Progenitor cell of endocrine pancreas (in vitro differentiated cells): ENCODE measurements around the gene BCDIN3D. TPM values are rescaled to one million over a fixed set of nuclear protein-coding genes. Genes with fewer than 3 reads are reported as not detected.
"Not testable (repeated sequence)": the region's sequence is repeated elsewhere in the genome, so short reads cannot be mapped to it uniquely, and the experiment has no call there.

ENCODE experiments used
- DNase-seq: peaks from one replicate; pipeline ENCODE4 v3.0.0; 2021; ENCODE audit warnings: low spot score; ENCODE audit not compliant: unreplicated experiment
- H3K27ac Mint-ChIP-seq: 2 replicates; pipeline ENCODE4 v1.8.0; 2021; ENCODE audit warnings: mild to moderate bottlenecking, moderate library complexity, mixed read lengths
- H3K27me3 Mint-ChIP-seq: 2 replicates; pipeline ENCODE4 v1.8.0; 2021; ENCODE audit warnings: mixed read lengths
- H3K36me3 Mint-ChIP-seq: 2 replicates; pipeline ENCODE4 v1.8.0; 2022; ENCODE audit warnings: mixed read lengths; ENCODE audit not compliant: insufficient read depth
- H3K4me1 Mint-ChIP-seq: 2 replicates; pipeline ENCODE4 v1.8.0; 2021; ENCODE audit warnings: low read depth, mixed read lengths
- H3K4me3 Mint-ChIP-seq: 2 replicates; pipeline ENCODE4 v1.8.0; 2021; ENCODE audit warnings: low read depth, mild to moderate bottlenecking, moderate library complexity, mixed read lengths
- H3K9me3 Mint-ChIP-seq: 2 replicates; pipeline ENCODE4 v1.8.0; 2021; ENCODE audit warnings: low read depth, mixed read lengths
- CTCF ChIP-seq: fragments of 200-600 bp; sonication (generic); IDR thresholded peaks from one replicate; pipeline ENCODE4 v1.5.0; 2021; ENCODE audit warnings: antibody characterized with exemption, mild to moderate bottlenecking; ENCODE audit not compliant: unreplicated experiment
- total RNA-seq: library from RNA; stranded (reverse); gene quantifications from 2 replicates; pipeline ENCODE4 v1.2.1, GENCODE V29; 2021

BCDIN3D gene
- total RNA-seq, 1 donor from 2014 or later: 7.3 TPM

GRCh38 chr12:49880756-49881414 is 38.0 kb upstream of the BCDIN3D start:
- TF ChIP-seq CTCF: no peak
- Mint-ChIP-seq H3K27me3 (peaks cover 24% of the 10 kb centered on the region), H3K27ac (no peak overlapping the region), H3K4me1 (peaks cover 15% of the 10 kb centered on the region), H3K4me3 (no peak overlapping the region), H3K36me3 (no peaks in the 10 kb centered on the region), H3K9me3 (peaks cover 22% of the 10 kb centered on the region)
- DNase-seq: no peak

GRCh38 chr12:49879065-49879464 is 36.2 kb upstream of the BCDIN3D start:
- not testable (repeated sequence) for H3K4me1 Mint-ChIP-seq, H3K4me3 Mint-ChIP-seq

GRCh38 chr12:49878021-49878420 is 35.1 kb upstream of the BCDIN3D start:
- Mint-ChIP-seq H3K36me3 (no peaks in the 10 kb centered on the region), H3K9me3 (peaks cover 22% of the 10 kb centered on the region), H3K4me1 (peaks cover 4% of the 10 kb centered on the region), H3K27me3 (peaks cover 6% of the 10 kb centered on the region), H3K4me3 (no peak overlapping the region), H3K27ac (no peak overlapping the region)
- no peak for DNase-seq
- no peak for TF ChIP-seq CTCF

More at GRCh38 chr12:49879065-49879464, 36.2 kb upstream of the BCDIN3D start:
- not testable (repeated sequence) for H3K36me3 Mint-ChIP-seq, DNase-seq, H3K27ac Mint-ChIP-seq
- H3K9me3 Mint-ChIP-seq: peaks cover 22% of the 10 kb centered on the region
- peaks cover 14% of the 10 kb centered on the region for H3K27me3 Mint-ChIP-seq

- no peak for DNase-seq
- Mint-ChIP-seq H3K27ac (no peak overlapping the region), H3K27me3 (no peaks in the 10 kb centered on the region), H3K4me1 (no peaks in the 10 kb centered on the region), H3K4me3 (no peak overlapping the region), H3K36me3 (no peaks in the 10 kb centered on the region), H3K9me3 (peaks cover 22% of the 10 kb centered on the region)
- no peak for TF ChIP-seq CTCF
These were observed 34.2 kb upstream of the BCDIN3D start for GRCh38 chr12:49877066-49877465.

GRCh38 chr12:49876070-49876469 is 33.2 kb upstream of the BCDIN3D start:
- H3K4me1 Mint-ChIP-seq: no peaks in the 10 kb centered on the region

More at GRCh38 chr12:49876070-49876469, 33.2 kb upstream of the BCDIN3D start:
- Mint-ChIP-seq H3K9me3 (peaks cover 22% of the 10 kb centered on the region), H3K4me3 (no peak overlapping the region), H3K27ac (no peak overlapping the region), H3K36me3 (no peaks in the 10 kb centered on the region), H3K27me3 (no peaks in the 10 kb centered on the region)
- TF ChIP-seq CTCF: no peak
- DNase-seq: no peak
